ENCODE measurements around the gene MAGI2. TPM values are rescaled to one million over a fixed set of nuclear protein-coding genes. Genes with fewer than 3 reads are reported as not detected.

MAGI2 gene
- total RNA-seq, 4 donors from 2014 or later, result 0.23 to 5.5 (median 0.45) TPM

DNA sequence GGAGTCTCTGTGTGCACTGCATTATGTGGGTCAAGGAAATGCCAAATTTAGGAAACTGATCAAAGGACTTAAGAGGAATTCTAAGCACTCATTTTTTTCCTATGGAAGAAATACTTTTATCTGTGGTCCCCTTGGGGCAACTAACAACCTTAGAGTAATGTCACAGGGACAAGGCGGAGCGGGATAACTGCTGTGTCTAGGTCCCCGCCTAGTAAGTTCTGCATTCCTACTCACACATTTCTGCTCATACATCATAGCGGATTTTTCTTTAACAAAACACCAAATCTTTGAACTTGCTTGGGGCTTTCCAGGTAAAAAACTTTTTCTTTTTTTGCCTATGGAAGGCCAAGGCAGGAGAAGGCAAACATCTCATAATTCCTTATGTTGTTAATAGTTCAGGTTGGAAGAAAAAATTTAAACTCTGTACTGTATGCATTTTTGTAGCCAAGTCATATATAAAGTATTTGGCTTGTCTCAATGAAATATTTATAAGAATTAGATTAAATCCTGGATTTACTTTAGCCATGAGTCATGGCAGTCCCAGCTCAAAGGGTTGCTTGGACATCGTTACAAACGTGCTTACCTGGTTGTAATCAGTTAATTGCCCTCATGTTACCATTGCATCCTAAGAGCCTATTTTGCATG lies 1369.9 kb downstream of the MAGI2 start:
- 36 to 50% methylated on average over 6 of the region's 6 CpGs for WGBS, 2 donors
- H3K27me3 ChIP-seq, result no peaks in the 10 kb centered on the region
- intact Hi-C loops (cut with DNase I), result no loop called here
- DNase-seq, result no peak
- H3K36me3 ChIP-seq, result no peaks in the 10 kb centered on the region
- H3K4me1 ChIP-seq, result peaks cover 0 to 38% (median 0%) of the 10 kb centered on the region in 3 donors
- H3K4me3 ChIP-seq, result no peak overlapping the region
- no peak overlapping the region for H3K27ac ChIP-seq
- no peaks in the 10 kb centered on the region for H3K9me3 ChIP-seq
- TF ChIP-seq POLR2A (IDR thresholded peaks at IDR 0.05), result no peak
- TF ChIP-seq, protein P1, sequence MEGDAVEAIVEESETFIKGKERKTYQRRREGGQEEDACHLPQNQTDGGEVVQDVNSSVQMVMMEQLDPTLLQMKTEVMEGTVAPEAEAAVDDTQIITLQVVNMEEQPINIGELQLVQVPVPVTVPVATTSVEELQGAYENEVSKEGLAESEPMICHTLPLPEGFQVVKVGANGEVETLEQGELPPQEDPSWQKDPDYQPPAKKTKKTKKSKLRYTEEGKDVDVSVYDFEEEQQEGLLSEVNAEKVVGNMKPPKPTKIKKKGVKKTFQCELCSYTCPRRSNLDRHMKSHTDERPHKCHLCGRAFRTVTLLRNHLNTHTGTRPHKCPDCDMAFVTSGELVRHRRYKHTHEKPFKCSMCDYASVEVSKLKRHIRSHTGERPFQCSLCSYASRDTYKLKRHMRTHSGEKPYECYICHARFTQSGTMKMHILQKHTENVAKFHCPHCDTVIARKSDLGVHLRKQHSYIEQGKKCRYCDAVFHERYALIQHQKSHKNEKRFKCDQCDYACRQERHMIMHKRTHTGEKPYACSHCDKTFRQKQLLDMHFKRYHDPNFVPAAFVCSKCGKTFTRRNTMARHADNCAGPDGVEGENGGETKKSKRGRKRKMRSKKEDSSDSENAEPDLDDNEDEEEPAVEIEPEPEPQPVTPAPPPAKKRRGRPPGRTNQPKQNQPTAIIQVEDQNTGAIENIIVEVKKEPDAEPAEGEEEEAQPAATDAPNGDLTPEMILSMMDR (IDR thresholded peaks at IDR 0.05), result no peak

DNA sequence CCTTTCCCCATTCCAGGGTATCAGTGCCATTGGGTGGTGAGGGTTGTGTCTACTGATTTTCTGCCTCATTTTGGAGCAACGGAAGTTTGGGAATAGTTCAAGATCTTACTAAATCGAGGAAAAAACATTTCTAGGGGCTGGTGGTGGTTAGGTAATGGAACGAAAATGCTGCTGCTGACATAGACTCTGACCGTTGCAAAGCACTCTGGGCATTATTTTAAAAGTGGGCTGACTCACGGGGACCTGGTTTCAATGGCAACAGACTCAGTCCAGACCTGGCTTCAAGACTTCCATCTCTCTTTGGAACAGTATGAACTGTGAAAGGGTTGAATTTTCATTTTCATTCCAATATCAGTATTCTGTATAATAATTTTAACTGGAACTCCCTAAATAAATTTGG lies 1370.9 kb downstream of the MAGI2 start:
- DNase-seq, result no peak
- no peaks in the 10 kb centered on the region for H3K36me3 ChIP-seq
- peaks cover 0 to 38% (median 0%) of the 10 kb centered on the region in 3 donors for H3K4me1 ChIP-seq
- H3K27ac ChIP-seq, result no peak overlapping the region
- H3K27me3 ChIP-seq, result no peaks in the 10 kb centered on the region
- WGBS, 2 donors, result 65 to 79% methylated on average over 5 of the region's 5 CpGs
- intact Hi-C loops (cut with DNase I), result no loop called here
- no peak overlapping the region for H3K4me3 ChIP-seq
- no peaks in the 10 kb centered on the region for H3K9me3 ChIP-seq
- TF ChIP-seq POLR2A (IDR thresholded peaks at IDR 0.05), result no peak
- TF ChIP-seq, protein P1 (IDR thresholded peaks at IDR 0.05), result no peak

DNA sequence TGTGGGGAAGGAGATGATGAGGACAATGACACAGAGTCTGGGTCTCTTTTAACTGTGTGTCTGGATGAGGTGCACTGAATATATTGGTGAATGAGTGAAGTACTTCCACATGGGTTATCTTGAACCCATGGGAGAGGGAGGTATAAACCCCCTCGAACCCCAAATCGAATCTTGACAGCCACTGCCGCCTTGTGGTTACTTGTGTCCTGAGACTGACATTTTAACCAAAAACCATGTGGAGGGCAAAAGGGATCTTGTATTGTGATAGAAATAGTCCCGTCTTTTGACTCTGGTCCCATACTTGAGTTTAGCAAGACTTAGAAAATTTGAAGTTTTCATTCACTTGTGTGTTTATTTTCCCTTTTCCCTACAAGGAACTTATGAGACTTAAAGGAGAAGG lies 1371.6 kb downstream of the MAGI2 start:
- Histone ChIP-seq H3K36me3 (no peaks in the 10 kb centered on the region), H3K4me1 (peaks cover 0 to 38% (median 0%) of the 10 kb centered on the region in 3 donors), H3K4me3 (no peak overlapping the region), H3K27me3 (no peaks in the 10 kb centered on the region), H3K9me3 (no peaks in the 10 kb centered on the region), H3K27ac (no peak overlapping the region)
- intact Hi-C loops (cut with DNase I), result no loop called here
- DNase-seq, result no peak
- 83 to 87% methylated on average over 4 of the region's 4 CpGs for WGBS, 2 donors
- no peak for TF ChIP-seq POLR2A (IDR thresholded peaks at IDR 0.05)
- TF ChIP-seq, protein P1 (IDR thresholded peaks at IDR 0.05), result no peak

DNA sequence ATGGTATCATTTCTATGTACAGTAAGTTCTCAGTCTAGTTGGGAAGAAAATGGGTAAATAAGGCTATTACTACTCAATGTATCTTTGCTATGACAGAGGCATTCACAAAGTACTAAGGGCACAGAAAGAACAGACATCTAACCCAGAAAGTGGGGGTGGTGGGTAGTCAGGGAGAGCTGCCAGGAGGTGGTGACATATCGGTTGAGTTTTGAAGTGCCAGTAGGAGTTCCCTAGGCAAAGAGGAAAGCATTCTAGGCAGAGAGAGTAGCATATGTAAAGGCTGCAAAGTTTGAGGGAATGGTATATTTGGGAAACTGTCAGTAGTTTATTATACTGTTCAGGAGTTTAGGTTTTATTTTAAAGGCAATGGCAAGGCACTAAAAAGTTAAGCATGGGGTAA lies 1372.1 kb downstream of the MAGI2 start:
- Histone ChIP-seq H3K4me1 (peaks cover 0 to 38% (median 0%) of the 10 kb centered on the region in 3 donors), H3K27me3 (no peaks in the 10 kb centered on the region), H3K36me3 (no peaks in the 10 kb centered on the region), H3K27ac (no peak overlapping the region), H3K9me3 (no peaks in the 10 kb centered on the region), H3K4me3 (no peak overlapping the region)
- TF ChIP-seq POLR2A (IDR thresholded peaks at IDR 0.05), result no peak
- TF ChIP-seq, protein P1 (IDR thresholded peaks at IDR 0.05), result no peak
- WGBS, 2 donors, result 64 to 79% methylated on average over 1 of the region's 1 CpG
- intact Hi-C loops (cut with DNase I), result no loop called here
- DNase-seq, result no peak

DNA sequence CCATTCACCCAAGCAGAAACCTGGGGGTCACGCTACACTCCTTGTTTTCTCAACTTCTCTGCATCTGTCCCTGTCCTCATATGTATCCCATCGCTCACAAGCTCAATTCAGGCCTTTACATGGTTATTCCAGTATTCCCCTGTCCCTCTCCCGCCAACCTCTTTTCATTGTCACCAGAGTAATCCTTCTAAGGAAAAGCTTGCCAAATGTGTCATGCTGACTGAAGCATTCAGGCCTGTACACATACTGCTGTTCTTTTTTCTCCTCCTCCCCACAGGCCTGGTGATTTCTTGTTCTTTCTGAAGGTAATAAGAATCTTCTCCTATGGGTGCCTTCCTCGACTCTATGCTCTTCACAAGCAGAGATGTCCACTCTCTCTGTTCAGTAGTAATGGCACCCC lies 1372.7 kb downstream of the MAGI2 start:
- WGBS, 2 donors, result 56 to 63% methylated on average over 4 of the region's 4 CpGs
- H3K27ac ChIP-seq, result no peak overlapping the region
- no peak overlapping the region for H3K4me3 ChIP-seq
- H3K9me3 ChIP-seq, result no peaks in the 10 kb centered on the region
- intact Hi-C loops (cut with DNase I), result no loop called here
- peaks cover 0 to 38% (median 0%) of the 10 kb centered on the region in 3 donors for H3K4me1 ChIP-seq
- H3K27me3 ChIP-seq, result no peaks in the 10 kb centered on the region
- no peak for DNase-seq
- TF ChIP-seq, protein P1 (IDR thresholded peaks at IDR 0.05), result no peak
- no peak for TF ChIP-seq POLR2A (IDR thresholded peaks at IDR 0.05)
- no peaks in the 10 kb centered on the region for H3K36me3 ChIP-seq

All from esophagus squamous epithelium (tissue), 5 donors.